ENCODE data around the gene PCAT6. TPM values are rescaled to one million over a fixed set of nuclear protein-coding genes. Genes with fewer than 3 reads are reported as not detected.

The PCAT6 gene
- total and polyA plus RNA-seq, 2 experiments from 2014 or later = 7.2 to 28.1 TPM

DNA sequence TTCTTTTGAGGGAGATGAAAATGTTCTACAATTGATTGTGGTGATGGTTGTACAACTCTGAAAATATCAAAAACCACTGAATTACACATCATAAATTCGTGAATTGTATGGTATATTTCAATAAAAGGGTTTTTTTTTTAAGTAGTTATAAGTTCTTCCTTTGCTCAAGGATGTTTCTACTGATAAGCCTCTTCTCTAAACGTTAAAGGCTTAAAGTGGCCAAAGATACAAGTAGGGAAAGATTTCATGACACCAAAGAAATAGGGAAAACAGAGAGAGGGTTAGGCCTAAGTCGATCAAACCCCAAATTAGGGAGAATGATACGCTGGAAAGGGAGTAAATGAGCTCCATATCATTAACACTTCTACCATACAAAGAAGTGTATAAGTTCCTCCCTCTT is 6.6 kb upstream of the PCAT6 start:
- peaks cover 96% of the 10 kb centered on the region for H3K79me2 ChIP-seq (replicated peaks; ENCODE audit: insufficient read depth)
- peaks cover 52% of the 10 kb centered on the region for H3K4me1 Mint-ChIP-seq
- H3K4me3 ChIP-seq = peak overlapping the region; percentile 66
- no peaks in the 10 kb centered on the region for H3K9me3 Mint-ChIP-seq
- H3K36me3 Mint-ChIP-seq (ENCODE audit: low read depth) = peaks cover 12% of the 10 kb centered on the region
- H3K27me3 ChIP-seq (ENCODE audit: insufficient read depth) = peaks cover 7% of the 10 kb centered on the region
- H4K20me1 ChIP-seq (replicated peaks; ENCODE audit: insufficient read depth) = peaks cover 50% of the 10 kb centered on the region
- peak overlapping the region; percentile 16; the same call in 1 of the 2 replicates for H3K27ac ChIP-seq (ENCODE audit: low read depth)
- peaks cover 3% of the 10 kb centered on the region for H3K27me3 Mint-ChIP-seq (ENCODE audit: insufficient read depth, low read depth, poor library complexity)
- TF ChIP-seq, protein P1, sequence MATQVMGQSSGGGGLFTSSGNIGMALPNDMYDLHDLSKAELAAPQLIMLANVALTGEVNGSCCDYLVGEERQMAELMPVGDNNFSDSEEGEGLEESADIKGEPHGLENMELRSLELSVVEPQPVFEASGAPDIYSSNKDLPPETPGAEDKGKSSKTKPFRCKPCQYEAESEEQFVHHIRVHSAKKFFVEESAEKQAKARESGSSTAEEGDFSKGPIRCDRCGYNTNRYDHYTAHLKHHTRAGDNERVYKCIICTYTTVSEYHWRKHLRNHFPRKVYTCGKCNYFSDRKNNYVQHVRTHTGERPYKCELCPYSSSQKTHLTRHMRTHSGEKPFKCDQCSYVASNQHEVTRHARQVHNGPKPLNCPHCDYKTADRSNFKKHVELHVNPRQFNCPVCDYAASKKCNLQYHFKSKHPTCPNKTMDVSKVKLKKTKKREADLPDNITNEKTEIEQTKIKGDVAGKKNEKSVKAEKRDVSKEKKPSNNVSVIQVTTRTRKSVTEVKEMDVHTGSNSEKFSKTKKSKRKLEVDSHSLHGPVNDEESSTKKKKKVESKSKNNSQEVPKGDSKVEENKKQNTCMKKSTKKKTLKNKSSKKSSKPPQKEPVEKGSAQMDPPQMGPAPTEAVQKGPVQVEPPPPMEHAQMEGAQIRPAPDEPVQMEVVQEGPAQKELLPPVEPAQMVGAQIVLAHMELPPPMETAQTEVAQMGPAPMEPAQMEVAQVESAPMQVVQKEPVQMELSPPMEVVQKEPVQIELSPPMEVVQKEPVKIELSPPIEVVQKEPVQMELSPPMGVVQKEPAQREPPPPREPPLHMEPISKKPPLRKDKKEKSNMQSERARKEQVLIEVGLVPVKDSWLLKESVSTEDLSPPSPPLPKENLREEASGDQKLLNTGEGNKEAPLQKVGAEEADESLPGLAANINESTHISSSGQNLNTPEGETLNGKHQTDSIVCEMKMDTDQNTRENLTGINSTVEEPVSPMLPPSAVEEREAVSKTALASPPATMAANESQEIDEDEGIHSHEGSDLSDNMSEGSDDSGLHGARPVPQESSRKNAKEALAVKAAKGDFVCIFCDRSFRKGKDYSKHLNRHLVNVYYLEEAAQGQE (IDR thresholded peaks at IDR 0.05; ENCODE audit: unreplicated experiment) = no peak
- H3K4me3 Mint-ChIP-seq = peak overlapping the region; percentile 56
- 0 out of 2 replicates have a peak overlapping the region, but pooled peaks have one; percentile 20 for H3K27ac Mint-ChIP-seq
- H3K36me3 ChIP-seq (ENCODE audit: insufficient read depth) = no peaks in the 10 kb centered on the region
- DNase-seq (ENCODE audit: low spot score) = no peak
- peak overlapping the region; percentile 89; the same call in 1 of the 2 replicates for H3K4me2 ChIP-seq
- no peak overlapping the region for H2AFZ ChIP-seq
- H3K4me1 ChIP-seq (ENCODE audit: insufficient read depth) = peaks cover 49% of the 10 kb centered on the region
- H3K9me2 ChIP-seq (ENCODE audit: insufficient read depth) = no peaks in the 10 kb centered on the region
- ATAC-seq = no peak
- H3F3A ChIP-seq (replicated peaks; ENCODE audit: low read depth) = peaks cover 5% of the 10 kb centered on the region; the same call in 1 of the 2 replicates

GRCh38 chr1:202805886-202806844 is 4.6 kb upstream of the PCAT6 start:
- Mint-ChIP-seq H3K4me1 (peaks cover 52% of the 10 kb centered on the region), H3K36me3 (ENCODE audit: low read depth) (no peaks in the 10 kb centered on the region; the same call in 2 of the 3 replicates)
- H2AFZ ChIP-seq = no peak overlapping the region
- TF ChIP-seq JUNB (IDR thresholded peaks at IDR 0.05; ENCODE audit: unreplicated experiment) (no peak), CREB1 (CRISPR knock-in tag; IDR thresholded peaks at IDR 0.05; ENCODE audit: low read depth) (no peak), ETS1 (IDR thresholded peaks at IDR 0.05) (no peak), ZNF331 (CRISPR knock-in tag; IDR thresholded peaks at IDR 0.05; ENCODE audit: low read depth) (no peak), STAT1 (IDR thresholded peaks at IDR 0.05; ENCODE audit: unreplicated experiment) (no peak), CTCF (conservative IDR thresholded peaks at IDR 0.05; ENCODE audit: low read depth in 2 of 2) (no peak)

More at GRCh38 chr1:202805886-202806844, 4.6 kb upstream of the PCAT6 start:
- H3K4me1 ChIP-seq (ENCODE audit: insufficient read depth) = peaks cover 53% of the 10 kb centered on the region
- H3F3A ChIP-seq (replicated peaks; ENCODE audit: low read depth) = peaks cover 5% of the 10 kb centered on the region; the same call in 1 of the 2 replicates
- Mint-ChIP-seq H3K9me3 (no peaks in the 10 kb centered on the region), H3K27ac (peak overlapping the region; percentile 97), H3K4me3 (peak overlapping the region; percentile 78), H3K27me3 (ENCODE audit: insufficient read depth, low read depth, poor library complexity) (peaks cover 12% of the 10 kb centered on the region)
- H3K79me2 ChIP-seq (replicated peaks; ENCODE audit: insufficient read depth) = peaks cover 77% of the 10 kb centered on the region
- peak overlapping the region; percentile 46 for H3K27ac ChIP-seq (ENCODE audit: low read depth)
- peak overlapping the region; percentile 66 for H3K4me3 ChIP-seq
- H3K36me3 ChIP-seq (ENCODE audit: insufficient read depth) = no peaks in the 10 kb centered on the region
- no peaks in the 10 kb centered on the region for H3K9me2 ChIP-seq (ENCODE audit: insufficient read depth)
- DNase-seq (ENCODE audit: low spot score) = no peak
- no peak for ATAC-seq
- H3K4me2 ChIP-seq = peak overlapping the region; percentile 89
- peaks cover 30% of the 10 kb centered on the region for H4K20me1 ChIP-seq (replicated peaks; ENCODE audit: insufficient read depth)
- peaks cover 11% of the 10 kb centered on the region for H3K27me3 ChIP-seq (ENCODE audit: insufficient read depth)
